Endothelial cell (in vitro differentiated cells): ENCODE results near the gene TMEM53. TPM values are rescaled to one million over a fixed set of nuclear protein-coding genes. Genes with fewer than 3 reads are reported as not detected.
"Not testable (repeated sequence)": the region's sequence is repeated elsewhere in the genome, so short reads cannot be mapped to it uniquely, and the experiment has no call there.

Experiments used
- DNase-seq: peaks from one replicate; pipeline ENCODE4 v3.0.0; 2021; ENCODE audit warnings: low spot score
- H3K27ac Mint-ChIP-seq: one replicate; pipeline ENCODE4 v1.8.0; 2021; ENCODE audit warnings: mixed read lengths, inconsistent platforms; ENCODE audit not compliant: unreplicated experiment
- H3K27me3 Mint-ChIP-seq: one replicate; pipeline ENCODE4 v1.8.0; 2021; ENCODE audit warnings: mild to moderate bottlenecking, moderate library complexity, mixed read lengths, inconsistent platforms; ENCODE audit not compliant: unreplicated experiment
- H3K36me3 Mint-ChIP-seq: one replicate; pipeline ENCODE4 v1.8.0; 2021; ENCODE audit warnings: mild to moderate bottlenecking, low read depth, mixed read lengths, inconsistent platforms; ENCODE audit not compliant: unreplicated experiment
- H3K4me1 Mint-ChIP-seq: one replicate; pipeline ENCODE4 v1.8.0; 2021; ENCODE audit warnings: mild to moderate bottlenecking, mixed read lengths, inconsistent platforms; ENCODE audit not compliant: unreplicated experiment
- H3K4me3 Mint-ChIP-seq: one replicate; pipeline ENCODE4 v1.8.0; 2021; ENCODE audit warnings: mild to moderate bottlenecking, mixed read lengths, inconsistent platforms; ENCODE audit not compliant: unreplicated experiment
- H3K9me3 Mint-ChIP-seq: one replicate; pipeline ENCODE4 v1.8.0; 2021; ENCODE audit warnings: mixed read lengths, inconsistent platforms; ENCODE audit not compliant: unreplicated experiment
- total RNA-seq: library from RNA; stranded (reverse); fragmentation: NEBNext Ultra II Directional; extraction: Animal tissue kit (Norgen Biotek cat#: 25700); gene quantifications from one replicate; pipeline ENCODE4 v1.2.1, GENCODE V29; 2021; ENCODE audit not compliant: unreplicated experiment
- TF ChIP-seq, protein P1 (sequence below): fragments of 200-600 bp; sonication (generic); IDR thresholded peaks from one replicate; pipeline ENCODE4 v1.5.0; 2021; ENCODE audit warnings: antibody characterized with exemption; ENCODE audit not compliant: unreplicated experiment

The TMEM53 gene
- total RNA-seq, 1 donor from 2014 or later: 15.6 TPM

DNA sequence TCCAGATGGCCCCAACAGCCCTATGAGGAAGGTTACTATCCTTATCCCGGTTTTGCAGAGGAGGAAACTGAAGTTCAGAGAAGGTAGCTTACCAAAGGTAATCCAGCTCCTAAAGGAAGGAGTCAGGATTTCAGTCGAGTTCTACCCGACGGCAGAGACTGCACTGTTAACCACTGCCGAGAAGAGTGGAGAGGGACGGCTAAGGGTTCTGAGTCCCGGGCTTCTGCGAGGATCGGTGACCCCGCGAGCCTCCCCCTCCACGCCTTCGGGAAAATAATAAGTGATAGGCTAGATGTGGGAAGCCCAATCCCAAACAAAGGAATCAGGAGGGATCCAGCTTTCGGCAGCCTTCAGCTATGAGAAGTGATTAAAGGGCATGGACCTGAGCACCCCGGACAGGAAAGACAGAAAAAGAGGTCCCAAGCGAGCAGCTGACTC lies 587 bp downstream of the TMEM53 start:
- Mint-ChIP-seq H3K27me3 (peaks cover 12% of the 10 kb centered on the region), H3K4me3 (peak overlapping the region; percentile 93), H3K27ac (peak overlapping the region; percentile 98), H3K4me1 (peaks cover 42% of the 10 kb centered on the region), H3K9me3 (no peaks in the 10 kb centered on the region), H3K36me3 (no peaks in the 10 kb centered on the region)
- TF ChIP-seq, protein P1, sequence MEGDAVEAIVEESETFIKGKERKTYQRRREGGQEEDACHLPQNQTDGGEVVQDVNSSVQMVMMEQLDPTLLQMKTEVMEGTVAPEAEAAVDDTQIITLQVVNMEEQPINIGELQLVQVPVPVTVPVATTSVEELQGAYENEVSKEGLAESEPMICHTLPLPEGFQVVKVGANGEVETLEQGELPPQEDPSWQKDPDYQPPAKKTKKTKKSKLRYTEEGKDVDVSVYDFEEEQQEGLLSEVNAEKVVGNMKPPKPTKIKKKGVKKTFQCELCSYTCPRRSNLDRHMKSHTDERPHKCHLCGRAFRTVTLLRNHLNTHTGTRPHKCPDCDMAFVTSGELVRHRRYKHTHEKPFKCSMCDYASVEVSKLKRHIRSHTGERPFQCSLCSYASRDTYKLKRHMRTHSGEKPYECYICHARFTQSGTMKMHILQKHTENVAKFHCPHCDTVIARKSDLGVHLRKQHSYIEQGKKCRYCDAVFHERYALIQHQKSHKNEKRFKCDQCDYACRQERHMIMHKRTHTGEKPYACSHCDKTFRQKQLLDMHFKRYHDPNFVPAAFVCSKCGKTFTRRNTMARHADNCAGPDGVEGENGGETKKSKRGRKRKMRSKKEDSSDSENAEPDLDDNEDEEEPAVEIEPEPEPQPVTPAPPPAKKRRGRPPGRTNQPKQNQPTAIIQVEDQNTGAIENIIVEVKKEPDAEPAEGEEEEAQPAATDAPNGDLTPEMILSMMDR: no peak
- no peak for DNase-seq

DNA sequence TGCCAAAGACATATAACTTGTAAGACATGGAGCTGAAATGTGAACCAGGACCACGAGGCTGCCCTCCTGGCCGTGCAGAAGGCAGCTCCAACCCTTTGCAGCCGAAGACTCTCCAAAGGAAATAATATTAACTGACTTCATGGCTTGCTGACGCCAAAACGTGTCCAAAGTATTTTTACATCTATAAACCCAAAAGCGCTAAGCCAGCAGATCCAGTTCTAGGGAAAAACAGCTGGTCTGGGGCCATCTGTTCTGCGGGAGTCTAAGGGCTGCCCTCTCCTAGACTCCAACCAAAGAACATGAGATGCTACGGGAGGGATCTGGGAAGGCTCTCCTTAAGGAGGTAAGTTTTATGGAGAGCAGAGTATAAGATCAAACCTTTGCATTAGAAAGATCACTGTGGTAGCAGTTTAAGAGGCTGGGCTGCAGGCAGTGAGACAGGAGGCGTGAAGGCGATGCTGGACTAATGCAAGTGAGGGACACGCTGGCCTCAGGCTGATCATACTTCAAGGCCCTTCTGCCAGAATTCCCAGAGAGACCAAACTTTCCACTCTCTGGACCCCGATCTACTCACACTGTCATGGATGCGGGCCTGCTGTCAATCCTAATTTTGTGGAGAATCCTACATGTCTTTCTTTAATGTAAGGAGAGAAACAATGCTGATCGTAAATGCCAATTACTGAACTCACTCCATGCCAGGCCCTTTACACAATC lies 1.2 kb downstream of the TMEM53 start:
- H3K4me3 Mint-ChIP-seq: peak overlapping the region; percentile 93
- H3K4me1 Mint-ChIP-seq: peaks cover 42% of the 10 kb centered on the region
- TF ChIP-seq, protein P1: no peak
- peaks cover 12% of the 10 kb centered on the region for H3K27me3 Mint-ChIP-seq
- H3K9me3 Mint-ChIP-seq: no peaks in the 10 kb centered on the region
- H3K27ac Mint-ChIP-seq: peak overlapping the region; percentile 98
- no peak for DNase-seq
- no peaks in the 10 kb centered on the region for H3K36me3 Mint-ChIP-seq

DNA sequence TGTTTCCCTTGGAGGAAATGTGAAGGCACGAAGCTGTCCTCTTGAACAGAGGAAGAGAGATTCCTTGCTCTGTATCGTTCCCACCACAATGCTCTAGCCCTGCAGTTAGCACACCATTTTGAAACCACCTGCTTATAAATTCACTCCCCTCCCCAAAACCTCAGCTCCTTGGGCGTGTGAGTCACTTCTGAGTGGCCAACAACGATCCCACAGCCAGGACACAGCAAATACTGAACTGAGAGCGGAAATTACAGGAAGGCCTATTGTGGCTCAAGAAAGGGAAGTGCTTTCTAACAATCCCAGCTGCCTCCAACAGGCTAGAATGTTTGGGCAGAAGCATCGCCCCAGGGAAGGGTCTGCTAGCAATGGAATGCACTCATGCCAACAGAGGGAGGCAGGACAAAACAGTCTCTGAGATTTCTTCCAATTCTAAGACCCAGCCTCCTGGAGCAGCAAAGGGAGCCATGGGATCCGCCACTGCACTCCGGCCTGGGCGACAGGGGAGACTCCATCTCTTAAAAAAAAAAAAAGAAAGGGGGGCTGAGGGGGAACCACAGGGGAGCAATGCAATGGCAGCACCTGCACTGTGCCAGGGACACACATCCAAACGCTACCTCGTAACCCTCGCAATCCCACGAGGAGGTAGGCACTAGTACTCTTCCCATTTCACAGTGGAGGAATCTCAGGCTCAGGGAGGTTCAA lies 1.9 kb downstream of the TMEM53 start:
- no peaks in the 10 kb centered on the region for H3K9me3 Mint-ChIP-seq
- TF ChIP-seq, protein P1: no peak
- no peaks in the 10 kb centered on the region for H3K36me3 Mint-ChIP-seq
- DNase-seq: peak; percentile 65
- peaks cover 42% of the 10 kb centered on the region for H3K4me1 Mint-ChIP-seq
- H3K27me3 Mint-ChIP-seq: peaks cover 12% of the 10 kb centered on the region
- H3K4me3 Mint-ChIP-seq: peak overlapping the region; percentile 93
- H3K27ac Mint-ChIP-seq: peak overlapping the region; percentile 98

DNA sequence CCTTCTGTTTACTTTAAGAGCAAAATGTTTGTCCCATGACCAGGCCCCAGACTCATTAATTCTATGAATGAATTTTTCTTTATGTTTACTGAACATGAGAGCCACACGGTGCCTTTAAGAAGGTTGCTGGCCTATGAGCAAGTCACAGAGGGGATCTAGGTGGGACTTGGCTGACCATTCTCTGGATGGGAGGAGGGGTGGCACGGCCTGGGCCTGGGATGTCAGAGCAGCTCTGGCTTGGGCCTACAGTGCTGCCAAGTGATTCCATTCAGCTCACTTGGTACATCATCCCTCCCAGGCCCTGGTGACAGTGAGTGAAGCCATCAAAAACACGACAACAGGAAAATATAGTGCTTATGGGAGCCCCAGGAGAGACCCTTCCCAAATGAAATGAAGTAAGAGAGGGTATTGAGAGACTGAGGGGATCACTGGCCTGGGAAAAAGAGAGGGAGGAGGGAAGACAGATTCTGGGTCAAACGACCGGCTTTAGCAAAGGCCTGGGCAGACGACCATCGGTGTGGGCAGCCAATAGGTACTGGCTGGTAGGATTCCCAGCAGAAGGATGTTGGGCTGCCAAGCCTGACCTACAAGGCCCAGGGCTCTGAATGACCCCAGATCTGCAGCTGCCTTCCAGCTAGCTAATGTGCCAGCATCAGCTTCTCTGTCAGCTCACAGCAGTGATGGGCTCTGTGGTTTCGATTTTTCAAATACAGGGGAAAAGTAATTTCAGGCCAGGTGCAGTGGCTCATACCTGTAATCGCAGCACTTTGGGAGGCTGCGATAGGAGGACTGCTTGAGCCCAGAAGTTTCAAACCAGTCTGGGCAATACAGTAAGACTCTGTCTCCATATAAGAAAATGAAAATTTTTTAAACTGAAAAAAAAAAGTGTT lies 3.3 kb downstream of the TMEM53 start:
- no peak for DNase-seq
- peak overlapping the region; percentile 81 for H3K27ac Mint-ChIP-seq
- no peaks in the 10 kb centered on the region for H3K36me3 Mint-ChIP-seq
- H3K9me3 Mint-ChIP-seq: no peaks in the 10 kb centered on the region
- H3K4me1 Mint-ChIP-seq: peaks cover 42% of the 10 kb centered on the region
- TF ChIP-seq, protein P1: no peak
- H3K27me3 Mint-ChIP-seq: peaks cover 12% of the 10 kb centered on the region
- H3K4me3 Mint-ChIP-seq: no peak overlapping the region

DNA sequence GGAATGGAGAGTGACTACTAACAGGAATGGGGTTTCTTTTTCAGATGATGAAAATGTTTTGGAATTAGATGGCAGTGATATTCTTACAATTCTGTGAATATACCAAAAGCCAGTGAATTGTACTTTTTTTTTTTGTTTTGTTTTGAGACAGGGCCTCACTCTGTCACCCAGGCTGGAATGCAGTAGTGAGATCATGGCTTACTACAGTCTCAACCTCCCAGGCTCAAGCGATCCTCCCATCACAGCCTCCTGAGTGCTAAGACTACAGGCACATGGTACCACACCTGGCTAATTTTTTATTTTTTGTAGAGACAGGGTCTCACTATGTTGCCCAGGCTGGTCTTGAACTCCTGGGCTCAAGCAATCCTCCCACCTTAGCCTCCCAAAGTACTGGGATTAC lies 7.6 kb downstream of the TMEM53 start:
- DNase-seq, H3K27me3 Mint-ChIP-seq, H3K27ac Mint-ChIP-seq, H3K4me3 Mint-ChIP-seq, H3K36me3 Mint-ChIP-seq, H3K9me3 Mint-ChIP-seq: not testable (repeated sequence)
- H3K4me1 Mint-ChIP-seq: peaks cover 15% of the 10 kb centered on the region
